HG03280 (cell line): ENCODE results near the gene PALB2.
A peak's percentile ranks its signal among the peaks of the same experiment; 100 is the strongest.

ENCODE experiments used
- ATAC-seq: cut with Tn5 transposase; IDR thresholded peaks from one replicate; pipeline ENCODE4 v1.9.1; 2021; ENCODE audit warnings: mild to moderate bottlenecking, moderate library complexity; ENCODE audit not compliant: unreplicated experiment

Gene PALB2

DNA sequence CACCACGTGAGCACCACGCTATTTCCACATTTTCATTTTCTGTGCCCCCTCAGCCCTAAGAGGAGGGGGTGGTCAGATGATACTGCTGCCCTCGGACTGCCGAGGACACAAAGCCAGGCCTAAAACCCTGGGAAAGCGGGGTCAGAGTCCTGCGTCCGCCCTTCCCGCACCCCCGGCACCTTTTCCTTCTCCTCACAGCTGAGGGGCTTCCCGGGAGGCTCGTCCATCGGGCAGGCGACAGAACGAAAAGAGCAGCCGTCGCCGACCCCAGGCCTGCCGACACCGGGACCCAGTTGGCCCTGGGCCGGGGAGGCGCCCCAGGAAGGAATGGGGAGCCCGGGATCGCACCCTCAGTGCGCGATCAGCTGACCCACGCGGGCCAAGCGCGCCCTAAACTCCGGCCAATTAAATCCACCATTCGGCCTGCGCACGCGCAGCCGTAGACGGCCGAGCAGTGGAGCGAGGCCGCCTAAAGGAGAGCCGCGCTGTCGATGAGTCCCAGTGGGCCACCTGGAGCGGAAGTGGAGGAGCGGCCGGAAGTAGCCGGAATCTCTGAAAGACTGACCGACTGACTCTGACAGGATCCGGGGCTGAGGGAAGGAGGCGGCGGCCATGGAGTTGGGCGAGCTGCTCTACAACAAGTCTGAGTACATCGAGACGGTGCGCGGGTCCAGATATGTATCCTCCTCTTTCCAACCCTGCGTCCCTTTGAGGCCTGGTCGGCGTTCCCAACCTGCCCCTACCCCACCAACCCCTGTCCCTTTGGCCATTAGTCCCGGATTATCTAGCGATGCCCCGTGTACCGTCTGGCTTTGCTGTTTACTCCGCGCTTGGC, at the start of gene PALB2, which contains the start of gene DCTN5:
TSS of gene PALB2 (minus strand) at position 380 of the 835 bp plus-strand sequence. CDS start at position 227, 153 bp downstream.
TSS of gene DCTN5 (plus strand) at position 536 of the 835 bp plus-strand sequence. CDS start at position 613, 77 bp downstream.
- peak; percentile 97 for ATAC-seq

DNA sequence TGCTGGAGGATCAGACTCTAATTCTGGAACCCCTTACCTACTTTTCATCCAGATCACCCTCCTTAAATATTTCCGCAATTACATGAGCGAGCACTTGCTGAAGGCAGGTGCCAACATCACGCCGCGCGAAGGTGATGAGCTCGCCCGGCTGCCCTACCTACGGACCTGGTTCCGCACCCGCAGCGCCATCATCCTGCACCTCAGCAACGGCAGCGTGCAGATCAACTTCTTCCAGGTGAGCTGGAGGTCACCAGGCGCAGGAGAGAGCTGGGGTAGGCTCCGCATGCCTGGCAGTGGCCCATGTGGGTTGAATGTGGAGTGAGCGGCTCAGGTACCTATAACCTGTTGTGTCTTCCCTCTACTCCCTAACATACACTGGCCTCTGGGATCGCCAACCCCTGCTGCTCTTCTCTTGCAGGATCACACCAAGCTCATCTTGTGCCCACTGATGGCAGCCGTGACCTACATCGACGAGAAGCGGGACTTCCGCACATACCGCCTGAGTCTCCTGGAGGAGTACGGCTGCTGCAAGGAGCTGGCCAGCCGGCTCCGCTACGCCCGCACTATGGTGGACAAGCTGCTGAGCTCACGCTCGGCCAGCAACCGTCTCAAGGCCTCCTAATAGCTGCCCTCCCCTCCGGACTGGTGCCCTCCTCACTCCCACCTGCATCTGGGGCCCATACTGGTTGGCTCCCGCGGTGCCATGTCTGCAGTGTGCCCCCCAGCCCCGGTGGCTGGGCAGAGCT, 48.5 kb upstream of the PALB2 start:
- no peak for ATAC-seq

DNA sequence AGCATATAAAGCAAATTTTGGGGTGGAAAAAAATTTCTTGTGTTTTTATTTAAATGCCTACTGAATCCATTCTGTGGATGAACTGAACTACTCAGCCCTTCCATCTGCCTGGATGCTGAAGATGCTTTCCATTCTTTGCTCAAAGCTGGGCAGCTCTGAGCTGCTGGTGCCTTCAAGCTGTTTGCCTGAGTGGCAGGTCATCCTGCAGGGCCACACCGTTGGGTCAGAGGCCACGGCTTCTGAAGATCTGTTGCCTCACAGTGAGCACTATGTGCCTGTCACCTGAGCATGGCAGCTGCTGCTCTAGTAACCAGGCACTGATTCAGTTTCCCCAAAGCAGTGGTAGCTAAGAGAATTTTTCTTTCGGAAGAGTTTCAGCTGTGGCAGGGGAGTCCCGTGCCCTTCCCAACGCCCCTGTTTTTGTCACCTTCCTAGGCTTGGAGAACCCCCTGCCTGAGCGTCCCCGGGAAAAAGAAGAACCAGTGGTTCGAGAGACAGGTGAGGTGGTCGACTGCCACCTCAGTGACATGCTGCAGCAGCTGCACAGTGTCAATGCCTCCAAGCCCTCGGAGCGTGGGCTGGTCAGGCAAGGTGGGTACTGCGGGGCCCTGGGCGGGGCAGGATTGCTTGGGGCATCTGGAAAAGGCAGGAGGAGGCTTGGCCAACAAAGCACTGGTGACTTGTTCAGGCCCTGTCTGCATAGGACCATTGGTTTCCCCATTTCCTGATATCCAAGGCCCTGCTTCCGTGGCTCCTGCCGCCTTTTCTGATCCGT, 46.1 kb upstream of the PALB2 start:
- ATAC-seq, result no peak

DNA sequence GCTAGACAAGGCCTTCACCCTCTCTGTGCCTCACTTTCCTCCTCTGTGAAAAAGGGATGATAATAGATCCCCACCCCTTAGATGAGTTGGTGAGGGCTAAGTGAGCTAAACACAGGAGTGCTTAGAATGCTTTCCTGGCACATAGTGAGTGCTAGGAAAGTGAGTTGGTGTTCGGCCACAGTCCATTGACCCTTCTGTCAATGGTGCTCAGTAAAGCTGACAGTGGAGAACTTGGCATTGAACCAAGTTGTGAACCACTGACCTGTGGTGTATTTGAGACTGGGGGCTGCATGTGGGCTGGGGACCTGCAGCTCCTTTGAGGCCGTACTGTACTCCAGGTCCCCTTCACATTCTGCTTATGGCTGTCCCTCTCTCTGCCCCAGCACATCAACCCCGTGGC, 42.4 kb upstream of the PALB2 start:
- no peak for ATAC-seq

DNA sequence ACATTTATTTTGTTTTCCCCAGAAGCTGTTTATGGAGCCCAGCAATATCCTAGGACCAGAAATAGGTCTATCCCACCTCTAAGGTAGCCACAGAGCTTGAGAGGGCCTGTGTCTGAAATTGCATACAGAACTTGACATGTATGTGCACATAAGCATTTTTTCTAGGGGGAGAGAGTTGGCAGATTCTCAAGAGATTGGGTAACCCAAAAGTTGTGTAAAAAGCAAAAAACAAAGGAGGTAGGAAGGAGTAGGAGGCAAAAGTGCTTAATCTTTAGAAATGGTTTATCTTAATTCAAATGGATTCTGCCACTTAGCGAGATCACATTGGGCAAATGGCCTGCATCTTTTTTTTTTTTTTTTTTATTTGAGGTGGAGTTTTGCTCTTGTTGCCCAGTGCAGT, 41.1 kb upstream of the PALB2 start:
- no peak for ATAC-seq

DNA sequence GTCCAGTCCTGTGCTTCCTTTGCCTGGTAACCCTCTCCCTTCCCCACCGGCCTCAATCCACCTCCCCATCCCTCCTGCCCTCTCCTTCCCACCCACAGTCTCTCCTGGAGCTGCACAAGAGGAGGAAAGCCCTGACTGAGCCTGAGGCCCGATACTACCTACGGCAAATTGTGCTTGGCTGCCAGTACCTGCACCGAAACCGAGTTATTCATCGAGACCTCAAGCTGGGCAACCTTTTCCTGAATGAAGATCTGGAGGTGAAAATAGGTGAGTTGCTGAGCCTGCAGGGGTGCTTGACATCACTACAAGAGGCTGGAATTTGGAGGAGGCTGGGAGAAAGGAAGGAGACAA, 38.9 kb upstream of the PALB2 start:
- ATAC-seq, result no peak

DNA sequence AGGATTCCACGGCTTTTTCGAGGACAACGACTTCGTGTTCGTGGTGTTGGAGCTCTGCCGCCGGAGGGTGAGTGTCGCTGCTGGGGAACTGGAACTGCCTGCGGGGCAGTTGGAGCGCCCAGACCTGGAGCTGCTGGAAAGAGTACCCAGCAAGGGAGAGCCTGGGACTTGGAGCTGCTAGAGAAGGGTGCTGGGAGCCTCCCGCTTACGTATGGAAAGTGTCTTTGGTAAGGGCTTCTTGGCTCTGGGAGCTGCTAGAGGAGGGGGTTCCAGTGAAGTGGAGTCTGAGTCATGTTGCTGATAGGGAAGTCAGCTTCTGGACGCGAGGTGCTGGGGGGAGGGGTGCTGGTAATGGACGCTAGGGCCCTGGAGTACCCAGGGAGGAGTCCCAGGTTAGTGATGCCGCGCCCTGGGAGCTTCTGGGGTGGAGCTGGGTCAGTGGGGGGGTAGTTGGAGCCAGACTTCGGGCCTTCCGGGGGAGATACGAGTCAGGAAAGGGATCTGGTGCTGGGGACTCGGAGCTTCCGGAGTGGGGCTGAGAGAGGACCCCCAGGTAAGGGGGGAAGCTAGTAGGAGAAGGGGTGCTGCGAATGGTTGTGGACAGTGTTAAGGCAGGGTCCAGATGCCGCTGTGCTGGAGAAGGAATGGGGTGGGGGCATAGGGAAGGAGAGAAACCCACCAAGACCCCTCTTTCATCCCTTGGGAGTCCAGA, 38.3 kb upstream of the PALB2 start:
- no peak for ATAC-seq

DNA sequence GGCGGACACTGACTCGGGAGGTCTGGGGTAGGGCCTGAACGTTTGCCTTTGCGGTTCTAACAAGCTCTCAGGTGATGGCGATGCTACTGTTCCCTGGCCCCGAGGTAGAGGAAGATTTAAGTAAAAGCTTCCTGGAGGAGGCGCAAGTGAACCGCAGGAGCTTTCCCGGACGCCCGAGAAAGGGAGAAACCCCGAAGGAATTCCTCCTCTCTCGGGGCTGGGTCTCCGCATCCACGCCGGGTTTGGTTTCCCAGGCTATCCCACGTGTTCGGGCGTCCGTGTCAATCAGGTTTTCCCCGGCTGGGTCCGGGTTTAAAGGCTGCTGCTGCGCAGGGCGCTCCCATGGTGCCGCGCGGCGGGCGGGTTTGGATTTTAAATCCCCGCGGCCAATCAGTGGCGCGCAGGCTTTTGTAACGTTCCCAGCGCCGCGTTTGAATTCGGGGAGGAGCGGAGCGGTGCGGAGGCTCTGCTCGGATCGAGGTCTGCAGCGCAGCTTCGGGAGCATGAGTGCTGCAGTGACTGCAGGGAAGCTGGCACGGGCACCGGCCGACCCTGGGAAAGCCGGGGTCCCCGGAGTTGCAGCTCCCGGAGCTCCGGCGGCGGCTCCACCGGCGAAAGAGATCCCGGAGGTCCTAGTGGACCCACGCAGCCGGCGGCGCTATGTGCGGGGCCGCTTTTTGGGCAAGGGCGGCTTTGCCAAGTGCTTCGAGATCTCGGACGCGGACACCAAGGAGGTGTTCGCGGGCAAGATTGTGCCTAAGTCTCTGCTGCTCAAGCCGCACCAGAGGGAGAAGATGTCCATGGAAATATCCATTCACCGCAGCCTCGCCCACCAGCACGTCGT, 37.5 kb upstream of the PALB2 start, which contains the start of gene PLK1:
TSS of gene PLK1 (plus strand) at position 460 of the 844 bp plus-strand sequence. CDS start at position 504, 44 bp downstream.
- peak; percentile 80 for ATAC-seq

DNA sequence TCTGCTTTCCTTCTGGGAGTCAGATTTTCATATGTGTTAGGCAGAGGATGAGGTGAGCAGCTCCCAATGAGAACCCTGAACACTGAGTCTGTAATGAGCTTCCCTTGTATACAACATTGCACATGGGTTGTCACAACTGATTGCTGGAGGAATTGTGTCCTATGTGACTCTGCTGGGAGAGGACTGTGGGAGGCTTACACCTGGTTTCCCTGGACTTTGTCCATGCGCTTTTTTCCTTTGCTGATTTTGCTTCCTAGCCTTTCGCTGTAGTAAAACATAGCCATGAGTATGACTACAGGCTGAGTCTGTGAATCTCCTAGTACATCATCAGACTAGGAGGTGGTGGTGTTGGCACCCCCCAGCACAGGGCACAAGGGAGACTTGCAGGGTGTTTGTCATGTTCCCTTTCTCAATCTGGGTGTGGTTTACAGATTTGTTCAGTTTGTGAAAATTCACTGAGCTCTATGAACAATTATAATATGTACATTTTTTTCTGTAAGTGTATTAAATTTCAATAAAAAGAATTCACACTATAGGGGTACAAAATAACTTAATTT, 35.9 kb upstream of the PALB2 start:
- ATAC-seq, result no peak

DNA sequence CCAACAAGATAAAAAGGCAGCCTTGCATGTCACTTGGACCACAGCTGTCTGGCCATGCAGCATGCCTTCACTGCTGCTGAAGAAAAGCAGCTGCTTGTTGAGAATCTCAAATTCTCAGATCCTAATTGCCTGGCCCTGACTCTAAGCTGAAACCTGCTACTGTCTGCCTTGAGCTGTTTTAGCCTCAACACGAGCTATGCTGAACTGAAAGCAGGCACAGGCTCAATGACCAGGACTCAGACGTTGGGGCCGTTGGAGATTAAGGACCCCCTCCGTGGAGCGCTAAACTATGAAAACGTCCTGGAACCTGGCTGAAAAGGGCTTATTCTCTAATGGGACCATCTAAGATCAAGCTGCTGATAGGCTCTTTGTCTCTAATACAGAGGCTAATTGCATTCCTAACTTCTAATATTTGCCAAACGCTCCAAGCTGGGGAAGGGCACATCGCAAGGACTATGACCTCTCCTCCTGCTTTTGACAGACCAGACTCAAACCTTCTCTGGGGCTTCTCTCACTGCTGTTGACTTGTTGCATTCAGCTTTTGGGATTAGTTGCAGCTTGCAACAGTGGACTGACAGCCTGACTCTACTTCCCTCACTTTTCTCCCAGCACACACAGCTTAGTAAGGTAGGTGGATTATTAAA, 33.0 kb upstream of the PALB2 start:
- no peak for ATAC-seq

DNA sequence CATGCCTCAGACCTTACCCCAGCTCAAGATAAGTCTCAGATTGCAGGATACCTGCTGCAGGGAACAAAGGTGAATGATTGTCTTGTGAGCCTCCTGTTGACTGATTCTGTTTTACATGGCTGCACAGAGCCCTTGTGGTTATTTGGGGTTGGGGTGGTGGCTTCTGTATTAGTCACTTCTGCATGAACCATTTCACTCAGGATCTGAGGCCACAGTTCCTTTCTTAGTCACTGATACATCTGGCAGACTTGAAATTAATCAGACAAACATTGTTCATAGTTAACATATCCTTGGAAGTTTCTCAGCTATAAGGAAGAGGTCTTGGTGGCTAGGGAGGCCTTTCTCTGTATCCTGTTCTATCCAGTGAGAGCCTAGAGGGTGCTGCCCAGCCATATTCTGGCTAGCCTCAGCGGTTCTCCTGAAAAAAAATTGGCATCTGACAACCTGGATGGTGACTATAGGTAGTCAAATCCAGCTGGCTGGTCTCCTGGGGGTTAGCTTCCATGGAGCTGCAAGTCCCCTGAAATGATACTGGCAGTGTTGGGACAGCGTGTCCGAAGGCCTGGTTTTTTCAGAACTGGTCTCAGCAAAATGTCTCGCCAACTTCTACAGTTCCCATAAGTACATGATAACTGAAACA, 29.1 kb upstream of the PALB2 start:
- ATAC-seq, result peak; percentile 72

- ATAC-seq, result no peak
These were observed 27.8 kb upstream of the PALB2 start for GRCh38 chr16:23668873-23669272.

GRCh38 chr16:23668225-23668624, 27.1 kb upstream of the PALB2 start:
- ATAC-seq, result no peak

GRCh38 chr16:23667355-23667659, 26.2 kb upstream of the PALB2 start:
- no peak for ATAC-seq

DNA sequence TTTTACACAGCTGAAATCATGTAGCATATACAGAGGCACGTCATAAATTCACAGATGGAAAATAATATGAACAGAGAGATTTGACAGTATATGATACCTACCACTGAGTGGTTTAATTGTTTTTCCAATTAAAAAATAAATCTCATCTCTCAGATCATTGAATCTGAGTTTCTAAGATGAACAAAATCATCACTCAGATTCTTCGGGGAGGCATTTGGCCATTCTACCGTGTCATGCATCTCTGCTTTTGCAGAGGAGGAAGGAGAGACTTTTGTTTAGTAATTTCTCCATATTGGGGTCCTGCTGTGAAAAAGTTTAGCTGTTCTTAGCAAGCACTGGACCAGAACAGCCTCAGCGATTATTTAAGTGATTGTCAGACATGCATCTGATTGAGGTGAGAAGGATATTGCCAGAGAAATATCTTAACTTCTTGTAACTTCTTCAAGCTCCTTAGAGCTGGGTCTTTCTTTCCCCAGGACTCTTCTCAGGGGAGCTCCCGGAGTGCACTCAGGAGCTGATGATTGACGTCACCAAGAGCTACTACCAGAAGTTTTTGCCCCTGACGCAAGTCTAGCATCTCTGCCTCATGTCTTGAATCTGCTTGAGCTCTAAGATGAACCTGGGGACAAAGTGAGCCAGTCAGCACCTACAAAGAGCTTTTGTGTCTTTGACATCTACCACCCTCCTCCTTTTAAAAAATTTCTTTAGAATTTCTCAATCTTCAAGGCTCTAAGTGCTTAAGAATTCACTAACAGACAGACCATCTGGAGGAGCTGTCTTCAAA, 25.7 kb upstream of the PALB2 start:
- ATAC-seq, result no peak

- ATAC-seq, result no peak
These were observed 22.8 kb upstream of the PALB2 start for GRCh38 chr16:23663918-23664317.

DNA sequence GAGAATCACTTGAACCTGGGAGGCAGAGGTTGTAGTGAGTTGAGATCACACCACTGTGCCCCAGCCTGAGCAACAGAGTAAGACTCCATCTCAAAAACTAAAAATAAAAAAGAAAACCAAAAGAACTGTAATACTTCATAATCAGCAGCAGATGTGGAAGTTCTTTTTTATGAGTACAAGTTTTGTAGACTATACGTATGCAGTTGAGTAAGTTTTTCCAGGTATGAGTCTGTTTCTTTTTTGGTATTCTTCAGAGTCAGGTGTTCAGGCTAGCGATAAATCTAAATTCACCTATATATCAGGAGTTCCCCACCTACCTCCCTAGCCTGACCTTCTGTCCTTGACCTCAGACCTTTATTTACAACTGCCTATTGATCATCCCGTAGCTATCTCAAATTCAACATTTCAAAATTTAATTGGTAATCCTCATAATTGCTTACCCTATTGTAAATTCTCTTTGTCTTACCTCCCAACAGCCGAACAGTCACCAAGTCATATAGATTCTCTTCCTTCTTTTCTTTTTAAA, 10.9 kb upstream of the PALB2 start:
- peak; percentile 43 for ATAC-seq
